Measurements from ENCODE around the gene PLA2G15.

GRCh38 chr16:68264128-68265077 lies 19.2 kb downstream of the PLA2G15 start, which contains the start of gene SLC7A6:
- TF ChIP-seq, protein P1, sequence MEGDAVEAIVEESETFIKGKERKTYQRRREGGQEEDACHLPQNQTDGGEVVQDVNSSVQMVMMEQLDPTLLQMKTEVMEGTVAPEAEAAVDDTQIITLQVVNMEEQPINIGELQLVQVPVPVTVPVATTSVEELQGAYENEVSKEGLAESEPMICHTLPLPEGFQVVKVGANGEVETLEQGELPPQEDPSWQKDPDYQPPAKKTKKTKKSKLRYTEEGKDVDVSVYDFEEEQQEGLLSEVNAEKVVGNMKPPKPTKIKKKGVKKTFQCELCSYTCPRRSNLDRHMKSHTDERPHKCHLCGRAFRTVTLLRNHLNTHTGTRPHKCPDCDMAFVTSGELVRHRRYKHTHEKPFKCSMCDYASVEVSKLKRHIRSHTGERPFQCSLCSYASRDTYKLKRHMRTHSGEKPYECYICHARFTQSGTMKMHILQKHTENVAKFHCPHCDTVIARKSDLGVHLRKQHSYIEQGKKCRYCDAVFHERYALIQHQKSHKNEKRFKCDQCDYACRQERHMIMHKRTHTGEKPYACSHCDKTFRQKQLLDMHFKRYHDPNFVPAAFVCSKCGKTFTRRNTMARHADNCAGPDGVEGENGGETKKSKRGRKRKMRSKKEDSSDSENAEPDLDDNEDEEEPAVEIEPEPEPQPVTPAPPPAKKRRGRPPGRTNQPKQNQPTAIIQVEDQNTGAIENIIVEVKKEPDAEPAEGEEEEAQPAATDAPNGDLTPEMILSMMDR (IDR thresholded peaks at IDR 0.05) = peak in 2 of 3 donors; percentile 69 to 75
- TF ChIP-seq POLR2A (IDR thresholded peaks at IDR 0.05) (no peak), EP300 (IDR thresholded peaks at IDR 0.05) (no peak)
